Measurements from ENCODE around the gene ZFP36L1.

The ZFP36L1 gene

GRCh38 chr14:68738559-68738958 lies 54.3 kb downstream of the ZFP36L1 start:
- no peak for DNase-seq (ENCODE audit: low spot score)

All from AG20443 (cell line).